ENCODE measurements around the gene PGBD4. TPM values are rescaled to one million over a fixed set of nuclear protein-coding genes. Genes with fewer than 3 reads are reported as not detected.
A peak's percentile ranks its signal among the peaks of the same experiment; 100 is the strongest.
"Not testable (repeated sequence)": the region's sequence is repeated elsewhere in the genome, so short reads cannot be mapped to it uniquely, and the experiment has no call there.

PGBD4 gene
- total RNA-seq, 1 donor, result 1.8 TPM

GRCh38 chr15:34116620-34117019 is 14.7 kb downstream of the PGBD4 start:
- no peak for TF ChIP-seq CTCF (IDR thresholded peaks at IDR 0.05; ENCODE audit: extremely low read depth, low read depth, low read length)
- Histone ChIP-seq H3K4me1 (ENCODE audit: insufficient read depth, low read length) (no peaks in the 10 kb centered on the region), H4K20me1 (ENCODE audit: insufficient read depth, low read length) (no peaks in the 10 kb centered on the region), H3K36me3 (ENCODE audit: insufficient read depth, low read length) (no peaks in the 10 kb centered on the region), H3K27ac (ENCODE audit: low read depth, low read length) (no peak overlapping the region), H2AFZ (ENCODE audit: low read length) (no peak overlapping the region), H3K4me2 (ENCODE audit: insufficient read depth, low read length) (no peak overlapping the region), H3K79me2 (ENCODE audit: insufficient read depth, low read length) (no peaks in the 10 kb centered on the region), H3K27me3 (ENCODE audit: insufficient read depth, low read length) (no peaks in the 10 kb centered on the region), H3K4me3 (ENCODE audit: insufficient read depth, low read length) (no peak overlapping the region), H3K9me3 (ENCODE audit: low read depth, low read length) (no peaks in the 10 kb centered on the region)
- DNase-seq (ENCODE audit: insufficient read length, low spot score, missing footprints), result no peak

DNA sequence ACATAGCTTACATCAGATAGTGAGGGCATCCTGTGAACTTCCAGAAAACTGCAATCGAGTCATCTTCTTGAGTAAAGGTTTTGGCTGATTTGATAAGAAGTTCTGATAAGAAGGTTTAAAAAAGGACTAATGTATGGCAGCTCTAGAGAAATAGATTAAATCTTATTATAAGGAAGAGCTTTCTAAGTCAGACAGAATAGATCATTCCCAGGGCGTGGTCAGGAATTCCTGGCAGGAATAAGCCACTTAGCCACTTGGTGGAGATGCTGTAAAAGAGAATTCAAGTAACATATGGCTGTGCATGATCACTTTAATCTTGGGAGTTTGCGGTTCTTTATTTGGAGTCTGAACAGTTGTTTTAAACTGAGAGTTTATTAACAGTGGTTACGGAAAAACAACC is 17.4 kb downstream of the PGBD4 start:
- Histone ChIP-seq H4K20me1 (ENCODE audit: insufficient read depth, low read length) (no peaks in the 10 kb centered on the region), H3K79me2 (ENCODE audit: insufficient read depth, low read length) (no peaks in the 10 kb centered on the region), H3K4me3 (ENCODE audit: insufficient read depth, low read length) (no peak overlapping the region), H3K4me1 (ENCODE audit: insufficient read depth, low read length) (peaks cover 5% of the 10 kb centered on the region), H3K4me2 (ENCODE audit: insufficient read depth, low read length) (no peak overlapping the region), H3K36me3 (ENCODE audit: insufficient read depth, low read length) (no peaks in the 10 kb centered on the region), H3K9me3 (ENCODE audit: low read depth, low read length) (no peaks in the 10 kb centered on the region), H3K27ac (ENCODE audit: low read depth, low read length) (no peak overlapping the region), H3K27me3 (ENCODE audit: insufficient read depth, low read length) (no peaks in the 10 kb centered on the region), H2AFZ (ENCODE audit: low read length) (no peak overlapping the region)
- DNase-seq (ENCODE audit: insufficient read length, low spot score, missing footprints), result no peak
- TF ChIP-seq CTCF (IDR thresholded peaks at IDR 0.05; ENCODE audit: extremely low read depth, low read depth, low read length), result no peak

DNA sequence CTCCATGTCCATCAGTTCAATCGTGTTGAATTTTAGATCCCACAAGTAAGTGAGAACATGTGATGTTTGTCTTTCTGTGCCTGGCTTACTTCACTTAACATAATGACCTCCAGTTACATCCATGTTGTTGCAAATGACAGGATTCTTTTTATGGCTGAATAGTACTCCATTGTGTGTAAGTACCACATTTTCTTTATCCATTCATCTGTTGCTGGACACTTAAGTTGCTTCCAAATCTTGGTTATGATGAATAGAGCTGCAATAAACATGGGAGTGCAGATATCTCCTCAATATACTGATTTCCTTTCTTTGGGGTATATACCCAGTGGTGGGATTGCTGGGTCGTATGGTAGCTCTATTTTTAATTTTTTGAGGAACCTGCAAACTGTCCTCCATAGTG is 18.5 kb downstream of the PGBD4 start:
- not testable (repeated sequence) for DNase-seq (ENCODE audit: insufficient read length, low spot score, missing footprints)

GRCh38 chr15:34121786-34122185 is 19.9 kb downstream of the PGBD4 start:
- H4K20me1 ChIP-seq (ENCODE audit: insufficient read depth, low read length); H3K27ac ChIP-seq (ENCODE audit: low read depth, low read length); H3K9me3 ChIP-seq (ENCODE audit: low read depth, low read length); H3K4me3 ChIP-seq (ENCODE audit: insufficient read depth, low read length); H3K4me2 ChIP-seq (ENCODE audit: insufficient read depth, low read length); H3K79me2 ChIP-seq (ENCODE audit: insufficient read depth, low read length); H3K36me3 ChIP-seq (ENCODE audit: insufficient read depth, low read length); H2AFZ ChIP-seq (ENCODE audit: low read length); H3K4me1 ChIP-seq (ENCODE audit: insufficient read depth, low read length); DNase-seq (ENCODE audit: insufficient read length, low spot score, missing footprints); H3K27me3 ChIP-seq (ENCODE audit: insufficient read depth, low read length): not testable (repeated sequence)

More for the DNA sequence above, 18.5 kb downstream of the PGBD4 start:
- not testable (repeated sequence) for H3K27ac ChIP-seq (ENCODE audit: low read depth, low read length); H4K20me1 ChIP-seq (ENCODE audit: insufficient read depth, low read length); H3K4me2 ChIP-seq (ENCODE audit: insufficient read depth, low read length); H3K79me2 ChIP-seq (ENCODE audit: insufficient read depth, low read length); H2AFZ ChIP-seq (ENCODE audit: low read length); H3K9me3 ChIP-seq (ENCODE audit: low read depth, low read length); H3K36me3 ChIP-seq (ENCODE audit: insufficient read depth, low read length); H3K4me3 ChIP-seq (ENCODE audit: insufficient read depth, low read length); H3K4me1 ChIP-seq (ENCODE audit: insufficient read depth, low read length); H3K27me3 ChIP-seq (ENCODE audit: insufficient read depth, low read length)

DNA sequence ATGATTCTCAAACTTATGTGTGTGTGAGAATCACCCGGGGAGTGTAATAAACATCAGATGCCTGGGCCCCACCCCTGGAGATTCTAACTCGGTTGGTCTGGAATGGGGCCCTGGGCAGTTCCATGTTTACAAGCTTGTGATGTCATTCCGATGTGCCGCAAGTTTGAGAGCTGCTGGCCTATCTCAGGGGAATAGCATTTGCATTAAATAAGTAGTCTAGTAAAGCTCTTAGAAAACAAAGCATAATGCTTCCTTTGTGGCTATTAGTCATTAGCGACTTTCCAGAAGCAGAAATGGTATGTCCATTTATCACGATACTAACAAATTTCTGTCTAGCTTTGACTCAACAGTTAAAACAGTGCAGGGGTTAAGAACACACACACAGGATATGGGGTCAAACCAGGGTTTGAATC is 20.9 kb downstream of the PGBD4 start:
- DNase-seq (ENCODE audit: insufficient read length, low spot score, missing footprints), result peak; percentile 79
- no peak overlapping the region for H3K27ac ChIP-seq (ENCODE audit: low read depth, low read length)
- no peaks in the 10 kb centered on the region for H4K20me1 ChIP-seq (ENCODE audit: insufficient read depth, low read length)
- H3K79me2 ChIP-seq (ENCODE audit: insufficient read depth, low read length), result no peaks in the 10 kb centered on the region
- no peak for TF ChIP-seq CTCF (IDR thresholded peaks at IDR 0.05; ENCODE audit: extremely low read depth, low read depth, low read length)
- H3K9me3 ChIP-seq (ENCODE audit: low read depth, low read length), result no peaks in the 10 kb centered on the region
- peak overlapping the region; percentile 15 for H3K4me2 ChIP-seq (ENCODE audit: insufficient read depth, low read length)
- H3K4me1 ChIP-seq (ENCODE audit: insufficient read depth, low read length), result peaks cover 5% of the 10 kb centered on the region
- H3K36me3 ChIP-seq (ENCODE audit: insufficient read depth, low read length), result no peaks in the 10 kb centered on the region
- H3K4me3 ChIP-seq (ENCODE audit: insufficient read depth, low read length), result no peak overlapping the region
- H2AFZ ChIP-seq (ENCODE audit: low read length), result no peak overlapping the region
- H3K27me3 ChIP-seq (ENCODE audit: insufficient read depth, low read length), result no peaks in the 10 kb centered on the region
